Suprapubic skin (tissue), 4 donors: ENCODE measurements around the gene KCNK5.

ENCODE experiments used
- POLR2A ChIP-seq, 2 donors: fragments of 450-650 bp; IDR thresholded peaks; one replicate each; pipeline ENCODE4 v1.6.1; 2017; ENCODE audit warnings: antibody characterized with exemption in 2 of 2, mild to moderate bottlenecking in 2 of 2, moderate library complexity in 2 of 2
- POLR2AphosphoS5 ChIP-seq, 3 donors: sonication (generic); formaldehyde crosslinking; IDR thresholded peaks; one replicate each; pipeline ENCODE4 v1.6.1; 2017; ENCODE audit warnings: antibody characterized with exemption in 3 of 3
- TF ChIP-seq, protein P1 (sequence below), 2 donors: fragments of 200-600 bp in 1 of 2; fragments of 450-650 bp in 1 of 2; sonication (generic) in 1 of 2; IDR thresholded peaks; one replicate each; pipeline ENCODE4 v1.5.1; 2016 to 2019; ENCODE audit warnings: antibody characterized with exemption in 2 of 2, mild to moderate bottlenecking in 1 of 2, moderate library complexity in 1 of 2

DNA sequence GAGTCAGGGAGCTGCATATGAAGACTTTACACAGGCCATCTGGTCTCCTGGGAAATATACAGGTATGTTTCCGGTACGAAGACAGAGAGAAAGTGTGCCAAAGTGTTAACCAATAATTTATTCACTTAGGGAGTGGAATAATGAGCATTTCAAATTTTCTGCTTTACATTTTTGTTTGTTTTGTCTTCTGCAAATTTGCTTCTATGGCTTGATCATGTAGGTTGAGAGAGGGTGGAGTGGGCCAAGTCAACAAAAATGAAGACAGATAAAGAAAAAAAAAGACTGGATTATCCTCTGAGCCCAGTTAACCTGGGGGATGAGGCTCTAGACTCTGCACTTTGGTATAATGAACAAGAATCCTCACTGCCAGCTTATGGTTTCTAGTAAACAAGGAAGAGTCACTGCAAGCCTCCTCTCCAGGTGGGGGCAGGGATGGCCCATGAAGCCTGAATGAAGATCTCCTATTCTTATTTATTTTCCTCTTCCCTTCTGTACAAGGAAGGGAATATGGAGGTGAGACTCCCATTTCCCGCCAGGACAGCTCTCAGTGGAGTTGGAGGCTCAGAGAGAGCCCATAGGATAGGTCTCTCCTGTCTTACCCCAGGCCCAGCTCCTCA is 47.2 kb upstream of the KCNK5 start:
- TF ChIP-seq, protein P1, sequence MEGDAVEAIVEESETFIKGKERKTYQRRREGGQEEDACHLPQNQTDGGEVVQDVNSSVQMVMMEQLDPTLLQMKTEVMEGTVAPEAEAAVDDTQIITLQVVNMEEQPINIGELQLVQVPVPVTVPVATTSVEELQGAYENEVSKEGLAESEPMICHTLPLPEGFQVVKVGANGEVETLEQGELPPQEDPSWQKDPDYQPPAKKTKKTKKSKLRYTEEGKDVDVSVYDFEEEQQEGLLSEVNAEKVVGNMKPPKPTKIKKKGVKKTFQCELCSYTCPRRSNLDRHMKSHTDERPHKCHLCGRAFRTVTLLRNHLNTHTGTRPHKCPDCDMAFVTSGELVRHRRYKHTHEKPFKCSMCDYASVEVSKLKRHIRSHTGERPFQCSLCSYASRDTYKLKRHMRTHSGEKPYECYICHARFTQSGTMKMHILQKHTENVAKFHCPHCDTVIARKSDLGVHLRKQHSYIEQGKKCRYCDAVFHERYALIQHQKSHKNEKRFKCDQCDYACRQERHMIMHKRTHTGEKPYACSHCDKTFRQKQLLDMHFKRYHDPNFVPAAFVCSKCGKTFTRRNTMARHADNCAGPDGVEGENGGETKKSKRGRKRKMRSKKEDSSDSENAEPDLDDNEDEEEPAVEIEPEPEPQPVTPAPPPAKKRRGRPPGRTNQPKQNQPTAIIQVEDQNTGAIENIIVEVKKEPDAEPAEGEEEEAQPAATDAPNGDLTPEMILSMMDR (IDR thresholded peaks at IDR 0.05) = no peak
- no peak for TF ChIP-seq POLR2AphosphoS5 (IDR thresholded peaks at IDR 0.05)
- TF ChIP-seq POLR2A (IDR thresholded peaks at IDR 0.05) = no peak
